Activated B cell treated with CpG ODN at 0.5 μM for 24 hours (primary cell): ENCODE measurements around the gene LHX4. TPM values are rescaled to one million over a fixed set of nuclear protein-coding genes. Genes with fewer than 3 reads are reported as not detected.

Source experiments
- ATAC-seq: fragments of 200-7000 bp; cut with Tn5 transposase; one replicate; pipeline ENCODE4 v1.10.0; 2021; ENCODE audit warnings: low read depth, mild to moderate bottlenecking, moderate library complexity
- CTCF ChIA-PET: fragments of 350-600 bp; sonication (Branson Sonifier 250); formaldehyde crosslinking; loops from one replicate; lab custom pipeline; 2021; ENCODE audit warnings: antibody characterized with exemption; lab: Charles Lee
- POLR2A ChIA-PET: fragments of 350-600 bp; sonication (Branson Sonifier 250); formaldehyde crosslinking; loops from one replicate; lab custom pipeline; 2021; ENCODE audit warnings: antibody characterized with exemption; lab: Charles Lee
- DNase-seq: peaks from one replicate; pipeline ENCODE4 v3.0.0; 2022
- H3K27ac Mint-ChIP-seq: one replicate; pipeline ENCODE4 v1.8.0; 2020; ENCODE audit warnings: mixed read lengths
- H3K27me3 Mint-ChIP-seq: one replicate; pipeline ENCODE4 v1.8.0; 2021; ENCODE audit warnings: mixed read lengths
- H3K36me3 Mint-ChIP-seq: one replicate; pipeline ENCODE4 v1.8.0; 2021; ENCODE audit warnings: low read depth, mixed read lengths
- H3K4me1 Mint-ChIP-seq: one replicate; pipeline ENCODE4 v1.8.0; 2021; ENCODE audit warnings: mixed read lengths
- H3K4me3 Mint-ChIP-seq: one replicate; pipeline ENCODE4 v1.8.0; 2020; ENCODE audit warnings: mild to moderate bottlenecking, mixed read lengths
- H3K9me3 Mint-ChIP-seq: one replicate; pipeline ENCODE4 v1.8.0; 2020; ENCODE audit warnings: mixed read lengths
- CTCF ChIP-seq: fragments of 200-600 bp; IDR thresholded peaks from one replicate; pipeline ENCODE4 v1.8.0; 2022; ENCODE audit warnings: antibody characterized with exemption, mild to moderate bottlenecking
- intact Hi-C: fragments of 100-400 bp; cut with micrococcal nuclease; formaldehyde crosslinking; loops from one replicate; pipeline ENCODE4 v1.15.1; 2024
- total RNA-seq: library from RNA; stranded (reverse); gene quantifications from 2 replicates; pipeline ENCODE4 v1.2.3, GENCODE V29; 2022

Gene LHX4
- total RNA-seq, 1 donor from 2014 or later = not detected

- POLR2A ChIA-PET = no interaction called here
- intact Hi-C loops = no loop called here
- no peaks in the 10 kb centered on the region for H3K4me1 Mint-ChIP-seq
- DNase-seq (no peak), ATAC-seq (no peak)
- H3K27ac Mint-ChIP-seq = no peak overlapping the region
- no peak for TF ChIP-seq CTCF
- CTCF ChIA-PET = no interaction called here
- no peak overlapping the region for H3K4me3 Mint-ChIP-seq
- H3K27me3 Mint-ChIP-seq = no peaks in the 10 kb centered on the region
- peaks cover 34% of the 10 kb centered on the region for H3K36me3 Mint-ChIP-seq
- H3K9me3 Mint-ChIP-seq = no peaks in the 10 kb centered on the region
Observed at GRCh38 chr1:180183426-180183825, 46.6 kb upstream of the LHX4 start.

- intact Hi-C loops = no loop called here
- ATAC-seq = no peak
- H3K4me3 Mint-ChIP-seq = no peak overlapping the region
- H3K9me3 Mint-ChIP-seq = no peaks in the 10 kb centered on the region
- no peak for DNase-seq
- H3K4me1 Mint-ChIP-seq = no peaks in the 10 kb centered on the region
- POLR2A ChIA-PET = no interaction called here
- H3K27ac Mint-ChIP-seq = no peak overlapping the region
- H3K36me3 Mint-ChIP-seq = peaks cover 38% of the 10 kb centered on the region
- TF ChIP-seq CTCF = no peak
- no peaks in the 10 kb centered on the region for H3K27me3 Mint-ChIP-seq
- CTCF ChIA-PET = no interaction called here
Observed at GRCh38 chr1:180184041-180184440, 46.0 kb upstream of the LHX4 start.

- CTCF ChIA-PET = no interaction called here
- TF ChIP-seq CTCF = no peak
- ATAC-seq = no peak
- intact Hi-C loops = no loop called here
- Mint-ChIP-seq H3K4me3 (no peak overlapping the region), H3K4me1 (no peaks in the 10 kb centered on the region), H3K9me3 (no peaks in the 10 kb centered on the region), H3K27me3 (no peaks in the 10 kb centered on the region), H3K27ac (no peak overlapping the region), H3K36me3 (peaks cover 46% of the 10 kb centered on the region)
- no peak for DNase-seq
- POLR2A ChIA-PET = no interaction called here
Observed at GRCh38 chr1:180185281-180185680, 44.8 kb upstream of the LHX4 start.

- H3K4me1 Mint-ChIP-seq = no peaks in the 10 kb centered on the region
- H3K27ac Mint-ChIP-seq = no peak overlapping the region
- intact Hi-C loops = no loop called here
- peaks cover 54% of the 10 kb centered on the region for H3K36me3 Mint-ChIP-seq
- H3K27me3 Mint-ChIP-seq = no peaks in the 10 kb centered on the region
- TF ChIP-seq CTCF = no peak
- H3K9me3 Mint-ChIP-seq = no peaks in the 10 kb centered on the region
- CTCF ChIA-PET = no interaction called here
- H3K4me3 Mint-ChIP-seq = no peak overlapping the region
- POLR2A ChIA-PET = no interaction called here
- ATAC-seq = no peak
- no peak for DNase-seq
Observed at GRCh38 chr1:180185971-180186645, 44.0 kb upstream of the LHX4 start.

GRCh38 chr1:180186831-180187230, 43.2 kb upstream of the LHX4 start:
- Mint-ChIP-seq H3K27ac (no peak overlapping the region), H3K9me3 (no peaks in the 10 kb centered on the region), H3K4me1 (no peaks in the 10 kb centered on the region), H3K27me3 (no peaks in the 10 kb centered on the region), H3K36me3 (peaks cover 60% of the 10 kb centered on the region), H3K4me3 (no peak overlapping the region)
- intact Hi-C loops = no loop called here
- no peak for ATAC-seq
- DNase-seq = no peak
- POLR2A ChIA-PET = no interaction called here
- no peak for TF ChIP-seq CTCF
- CTCF ChIA-PET = no interaction called here
